Activated CD4-positive, alpha-beta memory T cell treated with anti-CD3 and anti-CD28 coated beads, Interleukin-2, amount 10 ng/mL, durations not matched to agents 7 days and 5 days (primary cell): ENCODE measurements around the gene ZIC2. TPM values are rescaled to one million over a fixed set of nuclear protein-coding genes. Genes with fewer than 3 reads are reported as not detected.

Experiments
- CTCF ChIA-PET: fragments of 350-600 bp; sonication (Branson Sonifier 250); formaldehyde crosslinking; loops from one replicate; lab custom pipeline; 2021; ENCODE audit warnings: antibody characterized with exemption, inconsistent platforms; lab: Charles Lee
- POLR2A ChIA-PET: fragments of 350-600 bp; sonication (Branson Sonifier 250); formaldehyde crosslinking; loops from one replicate; lab custom pipeline; 2021; ENCODE audit warnings: antibody characterized with exemption; lab: Charles Lee
- DNase-seq: peaks from one replicate; pipeline ENCODE4 v3.0.0-alpha.2; 2020
- H3K27ac Mint-ChIP-seq: one replicate; pipeline ENCODE4 v1.8.0; 2021; ENCODE audit warnings: mild to moderate bottlenecking, mixed read lengths
- H3K27me3 Mint-ChIP-seq: one replicate; pipeline ENCODE4 v1.8.0; 2021; ENCODE audit warnings: mixed read lengths
- H3K36me3 Mint-ChIP-seq: one replicate; pipeline ENCODE4 v1.8.0; 2021; ENCODE audit warnings: low read depth, mixed read lengths
- H3K4me1 Mint-ChIP-seq: one replicate; pipeline ENCODE4 v1.8.0; 2021; ENCODE audit warnings: mixed read lengths
- H3K4me3 Mint-ChIP-seq: one replicate; pipeline ENCODE4 v1.8.0; 2021; ENCODE audit warnings: mild to moderate bottlenecking, mixed read lengths
- H3K9me3 Mint-ChIP-seq: one replicate; pipeline ENCODE4 v1.8.0; 2021; ENCODE audit warnings: mixed read lengths
- total RNA-seq, 2 experiments: library from RNA; stranded (reverse); gene quantifications; one replicate each; pipeline ENCODE4 v1.2.3, GENCODE V29; 2021

The ZIC2 gene
- total RNA-seq, 2 experiments from 2014 or later = 0.50 to 1.0 TPM

DNA sequence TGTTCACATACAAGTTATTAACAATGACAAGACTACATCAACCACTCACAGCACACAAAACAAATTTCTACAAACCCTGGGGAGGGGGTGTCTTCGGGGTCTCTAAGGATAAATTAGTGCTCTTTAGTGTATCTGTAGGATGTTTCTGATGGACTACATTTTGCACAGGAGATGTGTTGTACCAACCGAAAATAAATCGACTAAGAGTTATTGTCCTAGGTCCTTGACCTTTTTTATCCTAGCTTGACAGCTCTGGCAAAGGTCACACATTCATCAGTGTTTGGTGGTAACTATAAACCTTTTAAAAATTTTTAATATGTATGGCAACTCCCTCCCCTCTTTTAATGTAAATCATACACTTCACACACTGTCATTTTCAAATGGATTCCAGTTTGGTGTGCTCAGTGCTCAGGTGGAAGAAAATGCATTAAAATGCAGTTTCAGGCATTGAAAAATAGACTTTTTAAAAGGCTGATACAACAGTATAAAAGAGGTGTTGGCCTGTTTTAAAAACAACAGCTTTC lies 17.7 kb upstream of the ZIC2 start:
- CTCF ChIA-PET = no interaction called here
- Mint-ChIP-seq H3K27ac (no peak overlapping the region), H3K9me3 (no peaks in the 10 kb centered on the region), H3K36me3 (peaks cover 5% of the 10 kb centered on the region), H3K4me3 (no peak overlapping the region), H3K4me1 (peaks cover 10% of the 10 kb centered on the region), H3K27me3 (peaks cover 71% of the 10 kb centered on the region)
- POLR2A ChIA-PET = no interaction called here
- DNase-seq = no peak

DNA sequence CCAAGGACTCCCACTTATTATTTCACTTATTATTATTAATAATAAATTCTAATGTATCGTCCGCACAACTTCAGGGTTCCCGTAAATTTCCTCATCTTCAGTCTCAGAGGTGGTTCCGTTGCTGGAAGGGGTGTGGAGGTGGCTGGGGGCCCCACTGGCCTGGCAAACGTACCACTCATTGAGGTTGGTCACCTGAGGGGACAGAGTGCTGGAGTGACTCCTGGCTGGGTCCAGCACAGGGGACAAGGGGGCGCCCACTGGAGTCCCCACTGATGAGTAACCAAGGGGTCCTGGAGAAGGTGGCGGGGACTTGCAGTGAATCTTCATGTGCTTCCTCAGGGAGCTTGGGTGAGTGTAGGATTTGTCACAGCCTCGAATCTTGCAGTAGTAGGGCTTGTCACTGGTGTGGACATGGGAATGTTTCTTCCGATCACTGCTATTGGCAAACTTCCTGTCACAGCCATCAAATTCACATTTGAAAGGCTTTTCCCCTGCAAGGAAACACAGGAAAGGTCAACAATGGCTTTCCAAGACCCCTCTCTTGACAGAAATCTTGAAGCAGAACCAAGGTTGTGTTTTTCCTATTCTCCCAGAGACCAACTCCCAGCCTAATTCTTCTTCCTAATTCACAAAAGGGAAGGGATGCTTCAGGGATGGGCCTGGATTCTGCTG lies 16.1 kb upstream of the ZIC2 start:
- DNase-seq = no peak
- CTCF ChIA-PET = no interaction called here
- Mint-ChIP-seq H3K9me3 (no peaks in the 10 kb centered on the region), H3K4me1 (peaks cover 16% of the 10 kb centered on the region), H3K27me3 (peaks cover 68% of the 10 kb centered on the region), H3K36me3 (peaks cover 14% of the 10 kb centered on the region), H3K4me3 (no peak overlapping the region), H3K27ac (no peak overlapping the region)
- POLR2A ChIA-PET = no interaction called here

DNA sequence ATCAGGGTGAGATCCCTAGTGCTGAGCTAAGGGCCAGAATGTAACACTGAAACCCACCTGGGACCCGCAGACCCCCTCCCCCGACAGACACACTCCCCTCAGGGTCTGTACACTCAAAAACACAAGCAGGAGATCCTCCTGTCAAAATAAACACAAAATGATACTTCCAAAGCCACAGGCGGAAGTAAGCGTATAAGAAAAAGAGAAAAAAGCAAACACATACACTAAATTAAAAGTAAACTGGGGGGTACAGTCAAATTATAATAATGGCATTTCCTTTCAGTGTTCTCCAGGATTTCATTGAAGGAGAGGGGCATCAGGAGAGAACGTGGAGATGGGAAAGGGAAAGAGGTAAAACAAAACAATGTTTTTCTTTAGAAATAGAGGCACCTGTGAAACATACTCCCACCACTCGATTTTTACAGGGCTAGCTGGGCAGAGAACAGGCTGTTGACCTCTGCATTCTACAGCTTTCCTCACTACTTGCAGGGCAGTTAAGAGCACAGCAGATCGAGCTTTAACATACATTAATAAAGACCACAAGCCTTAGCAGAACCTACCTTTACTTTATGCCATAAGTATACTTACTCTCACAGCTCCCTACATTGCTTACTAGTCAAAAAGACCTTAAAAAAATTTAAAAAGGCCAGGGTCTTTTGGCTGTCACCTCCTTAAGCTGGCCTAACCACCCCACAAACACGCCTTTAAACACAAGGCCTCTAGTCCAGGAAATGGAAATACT lies 15.3 kb upstream of the ZIC2 start:
- Mint-ChIP-seq H3K27me3 (peaks cover 61% of the 10 kb centered on the region), H3K4me3 (no peak overlapping the region), H3K36me3 (peaks cover 14% of the 10 kb centered on the region), H3K27ac (no peak overlapping the region), H3K4me1 (peaks cover 16% of the 10 kb centered on the region), H3K9me3 (no peaks in the 10 kb centered on the region)
- POLR2A ChIA-PET = no interaction called here
- DNase-seq = no peak
- CTCF ChIA-PET = interaction anchor here (0.7 to 1.5 kb wide), 2 partner anchors 66 to 310 kb away, joined by 3 to 8 read pairs; no protein-coding TSS in a partner anchor

DNA sequence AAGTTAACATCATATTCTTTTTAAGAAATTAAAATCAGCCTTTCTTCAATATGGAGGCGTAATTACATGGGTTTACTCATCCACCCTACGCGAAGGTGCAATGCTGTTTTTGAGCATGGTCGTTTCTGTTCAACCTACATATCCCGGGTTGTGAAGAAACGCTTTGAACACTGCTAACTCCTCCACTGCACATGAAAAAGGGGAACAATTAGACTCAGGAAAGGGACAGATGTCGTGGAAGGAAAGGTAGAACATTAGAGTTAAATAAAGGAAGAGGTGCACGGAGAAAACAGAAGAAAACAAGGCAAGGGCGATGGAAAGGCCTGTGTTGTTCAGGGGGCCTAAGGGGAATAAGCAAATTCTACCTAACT lies 14.1 kb upstream of the ZIC2 start:
- CTCF ChIA-PET = interaction anchor here (1.0 to 1.5 kb wide), 2 partner anchors 15 to 311 kb away, joined by 3 to 8 read pairs; no protein-coding TSS in a partner anchor
- Mint-ChIP-seq H3K36me3 (peaks cover 14% of the 10 kb centered on the region), H3K27me3 (peaks cover 60% of the 10 kb centered on the region), H3K4me3 (peak overlapping the region; percentile 11), H3K27ac (peak overlapping the region; percentile 27), H3K9me3 (no peaks in the 10 kb centered on the region), H3K4me1 (peaks cover 23% of the 10 kb centered on the region)
- POLR2A ChIA-PET = no interaction called here
- no peak for DNase-seq

DNA sequence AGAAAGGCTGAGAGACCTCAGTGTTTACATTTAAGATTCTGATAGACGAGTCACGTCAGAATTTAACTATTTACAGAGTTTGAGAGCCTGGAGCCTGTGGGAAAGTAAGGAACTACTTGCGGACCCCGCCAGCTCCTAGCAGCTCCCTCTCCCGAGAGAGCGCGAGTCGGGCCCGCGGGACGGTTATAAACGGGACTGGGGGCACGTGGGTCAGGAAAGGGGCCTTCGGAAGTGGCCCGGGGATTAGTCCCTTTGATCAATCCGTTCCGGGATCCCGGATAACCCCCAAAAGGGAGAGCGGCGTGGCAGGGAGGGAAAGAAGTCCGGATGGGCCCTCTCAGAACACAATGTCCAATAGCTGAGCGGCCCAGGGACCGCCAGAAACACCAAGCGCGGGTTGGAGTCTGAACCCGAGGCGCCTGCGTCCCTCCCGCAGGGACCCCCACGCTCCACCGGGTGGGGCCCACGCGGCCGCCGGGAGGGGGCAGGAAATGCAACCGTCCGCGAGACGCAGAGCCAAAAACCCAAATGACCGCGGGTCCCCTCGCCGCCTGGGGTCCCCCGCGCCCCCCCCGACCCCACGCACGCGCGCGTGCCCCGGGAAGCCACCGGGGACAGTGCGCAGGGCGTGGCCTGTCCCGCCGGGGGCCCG lies 13.6 kb upstream of the ZIC2 start:
- H3K4me3 Mint-ChIP-seq = peak overlapping the region; percentile 11
- POLR2A ChIA-PET = no interaction called here

DNA sequence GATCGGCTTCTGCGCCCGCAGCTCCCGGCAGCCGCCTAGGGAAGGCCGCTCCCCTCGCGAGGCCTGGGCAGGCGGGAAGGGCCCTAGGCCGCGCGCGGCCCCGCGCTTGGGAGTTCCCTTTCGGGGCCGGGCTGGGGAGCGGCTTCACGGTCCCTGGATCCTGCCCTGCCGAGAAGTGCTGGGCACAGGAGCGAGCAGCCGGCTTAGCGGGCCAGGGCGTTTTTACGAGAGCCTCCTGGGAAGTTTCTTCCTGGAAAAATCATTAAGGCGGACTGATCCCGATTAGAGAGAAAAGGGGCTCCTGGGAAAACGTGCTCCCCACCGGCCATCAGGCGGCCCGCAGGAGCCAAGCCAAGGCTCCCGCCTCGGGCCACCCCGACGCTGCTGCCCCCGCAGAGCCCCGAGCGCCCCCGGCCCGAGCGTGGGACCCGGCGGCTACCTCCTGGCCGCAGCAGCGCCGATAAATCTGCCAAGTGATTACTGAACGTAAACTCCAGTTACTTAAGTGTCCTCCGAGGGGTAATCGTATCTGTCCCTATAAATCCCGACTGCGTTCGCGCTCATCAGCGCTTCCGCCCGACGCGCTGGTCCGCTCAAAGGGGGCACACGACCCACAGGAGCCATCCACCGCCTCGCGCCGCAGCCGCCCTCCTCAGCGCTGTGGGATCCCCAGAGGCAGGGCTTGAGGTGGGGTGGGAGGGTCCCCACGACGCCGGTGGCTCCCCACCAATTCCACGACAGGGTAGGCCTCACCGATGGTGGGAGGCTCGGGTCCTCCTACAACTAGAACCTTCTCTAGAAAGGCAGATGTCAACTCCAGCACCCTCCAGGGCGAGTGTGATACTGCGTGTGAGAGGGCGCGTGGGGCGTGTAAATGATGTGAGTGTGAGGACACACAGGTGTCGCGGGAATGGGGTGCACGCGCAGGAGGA lies 12.8 kb upstream of the ZIC2 start:
- DNase-seq = no peak
- Mint-ChIP-seq H3K9me3 (no peaks in the 10 kb centered on the region), H3K4me1 (peaks cover 23% of the 10 kb centered on the region), H3K27ac (peak overlapping the region; percentile 68), H3K4me3 (peak overlapping the region; percentile 63), H3K27me3 (peaks cover 68% of the 10 kb centered on the region), H3K36me3 (peaks cover 14% of the 10 kb centered on the region)
- ChIA-PET CTCF (no interaction called here), POLR2A (no interaction called here)

More for the DNA sequence above, 13.6 kb upstream of the ZIC2 start:
- H3K9me3 Mint-ChIP-seq = no peaks in the 10 kb centered on the region
- H3K4me1 Mint-ChIP-seq = peaks cover 23% of the 10 kb centered on the region
- CTCF ChIA-PET = interaction anchor here (1.0 kb wide), 1 partner anchor 15 kb away, joined by 3 read pairs; no protein-coding TSS in a partner anchor
- peak overlapping the region; percentile 27 for H3K27ac Mint-ChIP-seq
- no peak for DNase-seq
- H3K36me3 Mint-ChIP-seq = peaks cover 14% of the 10 kb centered on the region
- peaks cover 62% of the 10 kb centered on the region for H3K27me3 Mint-ChIP-seq

DNA sequence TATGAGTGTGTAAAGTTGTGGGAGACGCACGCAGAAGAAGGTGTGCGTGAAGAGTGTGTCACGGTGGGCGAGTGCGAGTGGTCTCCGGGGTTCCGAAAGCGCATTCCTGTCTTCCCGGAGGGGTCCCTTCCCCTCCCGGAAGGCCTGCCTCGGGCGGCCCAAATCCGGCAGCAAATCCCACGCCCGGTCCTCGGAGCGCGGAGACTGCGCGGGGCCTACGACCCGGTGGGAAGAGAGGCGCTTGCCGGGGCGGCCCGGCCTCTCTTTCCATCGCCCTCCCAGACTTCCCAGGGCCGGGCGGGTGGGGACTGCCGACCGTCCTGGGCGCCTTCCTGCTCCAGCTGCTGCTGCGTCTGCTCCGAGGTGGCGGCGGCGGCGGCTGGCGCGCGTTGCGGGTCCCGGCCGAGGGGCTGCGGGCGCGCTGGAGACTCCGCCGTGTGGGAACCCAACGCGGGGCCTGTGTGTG lies 12.1 kb upstream of the ZIC2 start:
- POLR2A ChIA-PET = interaction anchor here (1.1 kb wide), 1 partner anchor 313 kb away, joined by 3 read pairs; no protein-coding TSS in a partner anchor
- Mint-ChIP-seq H3K36me3 (peaks cover 14% of the 10 kb centered on the region), H3K4me1 (peaks cover 23% of the 10 kb centered on the region), H3K9me3 (no peaks in the 10 kb centered on the region), H3K27me3 (peaks cover 70% of the 10 kb centered on the region), H3K4me3 (peak overlapping the region; percentile 63), H3K27ac (peak overlapping the region; percentile 72)
- CTCF ChIA-PET = interaction anchor here (0.8 kb wide), 1 partner anchor 71 kb away, joined by 3 read pairs; no protein-coding TSS in a partner anchor
- DNase-seq = no peak

DNA sequence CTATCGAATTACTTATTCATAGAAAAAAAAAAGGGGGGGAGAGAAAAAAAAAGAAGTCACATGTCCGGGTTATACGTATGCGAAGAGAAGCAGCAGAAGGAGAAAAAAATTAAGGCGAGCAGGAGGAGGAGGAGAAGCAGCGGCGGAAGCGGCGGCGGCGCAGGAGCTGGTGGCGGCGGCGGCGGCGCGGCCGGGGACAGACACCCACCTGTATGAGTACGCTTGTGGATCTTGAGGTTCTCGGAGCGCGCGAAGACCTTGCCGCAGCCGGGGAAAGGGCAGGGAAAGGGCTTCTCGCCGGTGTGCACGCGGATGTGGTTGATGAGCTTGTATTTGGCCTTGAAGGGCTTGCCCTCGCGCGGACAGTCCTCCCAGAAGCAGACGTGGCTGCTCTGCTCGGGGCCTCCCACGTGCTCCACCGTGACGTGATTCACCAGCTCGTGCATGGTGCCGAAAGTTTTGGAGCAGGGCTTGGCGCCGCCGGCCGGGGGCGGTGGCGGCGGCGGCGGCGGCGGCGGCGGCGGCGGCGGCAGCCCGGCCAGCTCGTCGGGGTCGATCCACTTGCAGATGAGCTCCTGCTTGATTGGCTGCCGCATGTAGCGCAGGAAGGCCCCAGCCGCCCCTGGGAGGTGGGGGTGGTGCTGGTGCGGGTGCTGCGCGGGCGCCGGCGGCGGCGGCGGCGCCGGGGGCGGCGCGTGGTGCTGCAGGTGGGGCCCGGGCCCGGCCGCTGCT lies 11.5 kb upstream of the ZIC2 start:
- peaks cover 14% of the 10 kb centered on the region for H3K36me3 Mint-ChIP-seq
- H3K27me3 Mint-ChIP-seq = peaks cover 76% of the 10 kb centered on the region
- H3K4me1 Mint-ChIP-seq = peaks cover 23% of the 10 kb centered on the region
- DNase-seq = peak; percentile 41
- H3K4me3 Mint-ChIP-seq = peak overlapping the region; percentile 57
- no peaks in the 10 kb centered on the region for H3K9me3 Mint-ChIP-seq
- ChIA-PET POLR2A (interaction anchor here (0.7 to 1.1 kb wide), 3 partner anchors 12 to 314 kb away, joined by 3 read pairs; no protein-coding TSS in a partner anchor), CTCF (interaction anchor here (0.8 kb wide), 1 partner anchor 71 kb away, joined by 3 read pairs; no protein-coding TSS in a partner anchor)
- H3K27ac Mint-ChIP-seq = peak overlapping the region; percentile 72

DNA sequence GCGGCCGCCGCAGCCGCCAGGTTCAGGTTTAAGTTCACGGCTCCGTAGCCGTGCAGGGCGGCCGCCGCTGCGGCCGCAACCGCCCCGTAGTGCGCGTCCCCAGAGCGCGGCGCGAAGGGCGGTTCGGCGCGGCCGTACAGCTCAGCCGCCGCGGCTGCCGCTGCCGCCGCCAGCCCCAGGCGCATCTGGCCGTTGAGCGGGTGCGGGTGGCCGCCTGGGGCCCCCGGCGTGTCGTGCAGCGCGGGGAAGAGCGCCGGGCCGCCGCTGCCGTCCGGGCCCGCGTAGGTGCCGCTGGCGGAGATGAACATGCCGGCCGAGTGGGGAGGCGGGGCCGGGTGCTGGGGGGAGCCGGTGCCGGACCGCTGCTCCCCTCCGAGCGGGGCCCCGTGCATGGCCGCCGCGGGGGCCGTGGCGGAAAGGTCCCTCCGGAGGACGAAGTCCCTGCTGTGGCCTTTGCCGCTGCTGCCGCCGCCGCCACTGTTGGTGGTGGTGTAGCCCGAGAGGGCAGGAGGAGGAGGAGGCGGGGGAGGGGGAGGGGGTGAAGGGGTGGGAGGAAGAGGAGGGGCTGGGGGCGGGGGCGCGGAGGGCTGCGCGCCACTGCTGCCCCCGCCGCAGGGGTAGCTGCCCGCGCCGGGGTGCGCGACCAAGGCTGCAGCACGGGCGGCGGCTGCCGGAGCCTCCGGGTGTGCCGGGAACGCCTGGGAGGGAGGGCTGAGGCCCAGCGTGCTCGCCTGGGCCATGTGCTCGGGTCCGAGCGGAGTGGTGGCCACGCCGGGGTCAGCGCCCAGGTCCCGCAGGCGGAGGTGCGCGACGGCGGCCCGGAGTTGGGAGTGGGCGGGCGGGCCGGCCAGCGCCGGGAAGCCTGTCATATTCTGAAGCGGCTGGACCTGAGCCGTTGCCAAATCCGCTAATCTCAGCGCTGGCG lies 10.7 kb upstream of the ZIC2 start:
- DNase-seq = no peak
- Mint-ChIP-seq H3K27me3 (peaks cover 76% of the 10 kb centered on the region), H3K4me1 (peaks cover 23% of the 10 kb centered on the region), H3K36me3 (peaks cover 14% of the 10 kb centered on the region), H3K27ac (no peak overlapping the region), H3K9me3 (no peaks in the 10 kb centered on the region), H3K4me3 (no peak overlapping the region)
- POLR2A ChIA-PET = interaction anchor here (0.7 to 1.1 kb wide), 3 partner anchors 11 to 314 kb away, joined by 3 read pairs; no protein-coding TSS in a partner anchor
- CTCF ChIA-PET = no interaction called here

DNA sequence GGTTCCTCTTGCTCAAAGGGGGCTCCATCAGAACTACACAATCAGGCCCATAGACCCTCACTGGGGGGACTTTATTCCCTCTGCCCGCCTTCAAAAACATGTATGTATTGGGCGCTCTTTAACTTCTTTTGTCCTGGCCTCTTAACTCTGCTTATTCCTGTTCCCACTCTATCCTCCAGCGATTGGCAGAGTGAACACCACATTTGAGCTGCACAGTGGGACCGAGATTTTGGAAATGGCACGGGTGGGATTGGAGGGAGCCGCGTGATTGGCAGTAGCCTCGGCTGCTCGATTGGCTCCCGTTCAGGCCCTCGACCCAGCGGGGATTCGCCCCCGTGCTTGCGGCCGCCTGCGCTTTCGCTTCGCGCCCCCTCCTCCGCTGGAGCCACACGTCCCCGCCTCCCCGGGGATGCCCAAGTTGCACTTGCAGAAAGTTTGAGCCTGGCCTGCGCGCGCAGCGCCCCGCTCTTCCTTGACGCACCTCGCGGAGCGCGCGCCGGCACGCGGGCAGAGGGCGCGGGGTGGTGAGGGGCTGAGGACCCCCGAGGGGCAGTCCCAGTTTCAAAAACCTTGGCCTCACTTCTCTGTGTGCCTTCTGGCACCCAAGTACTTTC lies 9.9 kb upstream of the ZIC2 start, which contains the start of gene ZIC5:
ZIC5 (minus strand) TSS at position 192 of the 614 bp plus-strand sequence; CDS start at position 28, 164 bp downstream.
- CTCF ChIA-PET = no interaction called here
- H3K4me1 Mint-ChIP-seq = peaks cover 23% of the 10 kb centered on the region
- H3K9me3 Mint-ChIP-seq = no peaks in the 10 kb centered on the region
- peak within 1 kb of the TSS; percentile 42 for H3K27ac Mint-ChIP-seq
- H3K4me3 Mint-ChIP-seq = peak within 1 kb of the TSS; percentile 39
- H3K27me3 Mint-ChIP-seq = peaks cover 76% of the 10 kb centered on the region
- no peak for DNase-seq
- POLR2A ChIA-PET = no interaction called here
- peaks cover 14% of the 10 kb centered on the region for H3K36me3 Mint-ChIP-seq
